Esophagus mucosa (tissue), 1 donor: ENCODE results near the gene OSTF1. TPM values are rescaled to one million over a fixed set of nuclear protein-coding genes. Genes with fewer than 3 reads are reported as not detected.
A peak's percentile ranks its signal among the peaks of the same experiment; 100 is the strongest.

Source experiments
- ATAC-seq: fragments of 200-7000 bp; cut with Tn5 transposase; one replicate; pipeline ENCODE4 v1.9.1; 2020
- total RNA-seq: library from RNA; stranded (reverse); gene quantifications from one replicate; pipeline ENCODE4 v1.2.4, GENCODE V29; 2023
- donor health status: DM: yes; HTN: yes; CAD: no.

OSTF1 gene
- total RNA-seq, 1 donor from 2014 or later, result 114 TPM

GRCh38 chr9:75167281-75167680 is 79.0 kb downstream of the OSTF1 start:
- ATAC-seq, result no peak

GRCh38 chr9:75168270-75169178 is 80.2 kb downstream of the OSTF1 start:
- ATAC-seq, result no peak

- ATAC-seq, result no peak
Measured at GRCh38 chr9:75169623-75170022, 81.3 kb downstream of the OSTF1 start.

- ATAC-seq, result no peak
Measured at GRCh38 chr9:75170898-75171360, 82.6 kb downstream of the OSTF1 start.

DNA sequence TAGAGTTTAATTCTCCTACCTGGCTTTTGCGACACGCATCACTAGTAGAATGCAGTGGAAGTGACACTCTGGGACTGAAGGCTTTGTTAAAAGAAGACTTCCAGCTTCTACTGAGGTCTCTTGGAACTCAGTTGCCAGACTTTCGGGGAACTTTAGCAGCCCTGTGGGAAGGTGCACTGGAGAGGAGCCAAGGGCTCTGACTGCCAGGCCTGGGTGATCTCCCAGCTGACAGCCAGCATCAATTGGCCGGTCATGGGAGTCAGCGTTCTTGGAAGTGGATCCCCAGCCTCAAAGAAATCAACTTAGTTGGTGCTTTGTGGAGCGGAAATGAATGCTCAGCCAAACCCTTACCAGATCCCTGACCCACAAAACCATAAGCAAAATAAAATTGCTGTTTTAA is 87.1 kb downstream of the OSTF1 start:
- ATAC-seq, result no peak

GRCh38 chr9:75176037-75176436 is 87.7 kb downstream of the OSTF1 start:
- ATAC-seq, result no peak

DNA sequence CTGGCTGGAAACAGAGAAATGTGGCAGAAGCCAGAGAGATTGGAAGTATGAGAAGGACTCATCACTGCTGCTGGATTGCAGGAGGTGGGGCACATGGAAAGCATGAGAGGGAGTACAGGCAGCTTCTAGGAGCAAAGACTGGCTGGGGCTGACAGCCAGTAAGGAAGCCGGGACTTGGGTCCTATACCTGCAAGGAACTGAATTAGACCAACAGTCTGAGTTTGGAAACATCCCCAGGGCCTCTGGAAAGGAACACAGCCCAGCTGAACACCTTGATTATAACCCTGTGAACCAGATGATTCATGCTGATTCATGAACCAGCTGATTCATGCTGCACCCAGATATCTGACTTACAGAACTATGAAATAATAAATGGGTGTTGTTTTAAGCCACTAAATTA is 93.4 kb downstream of the OSTF1 start:
- peak; percentile 97 for ATAC-seq

DNA sequence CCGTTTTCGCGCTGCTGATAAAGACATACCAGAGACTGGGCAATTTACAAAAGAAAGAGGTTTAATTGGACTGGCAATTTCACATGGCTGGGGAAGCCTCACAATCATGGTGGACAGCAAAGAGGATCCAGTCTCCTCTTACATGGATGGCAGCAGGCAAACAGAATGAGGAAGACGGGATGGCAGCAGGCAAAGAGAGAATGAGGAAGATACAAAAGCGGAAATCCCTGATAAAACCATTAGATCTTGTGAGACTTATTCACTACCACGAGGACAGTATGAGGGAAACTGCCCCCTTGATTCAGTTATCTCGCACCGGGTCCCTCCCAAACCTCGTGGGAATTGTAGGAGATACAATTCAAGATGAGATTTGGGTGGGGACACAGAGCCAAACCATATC is 95.0 kb downstream of the OSTF1 start:
- no peak for ATAC-seq

DNA sequence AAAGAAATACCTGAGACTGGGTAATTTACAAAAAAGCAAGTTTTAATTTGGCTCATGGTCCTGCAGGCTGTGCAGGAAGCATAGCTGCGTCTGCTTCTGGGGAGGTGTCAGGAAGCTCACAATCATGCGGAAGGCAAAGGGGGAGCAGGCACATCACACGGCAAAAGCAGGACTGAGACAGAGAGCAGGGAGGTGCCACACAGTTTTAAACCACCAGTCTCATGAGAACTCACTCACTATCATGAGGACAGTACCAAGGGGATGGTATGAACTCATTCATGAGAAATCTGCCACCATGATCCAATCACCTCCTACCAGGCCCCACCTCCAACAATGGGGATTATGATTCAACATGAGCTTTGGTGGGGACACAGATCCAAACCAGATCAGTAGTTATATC is 96.2 kb downstream of the OSTF1 start:
- ATAC-seq, result no peak

GRCh38 chr9:75185585-75186170 is 97.4 kb downstream of the OSTF1 start:
- no peak for ATAC-seq

DNA sequence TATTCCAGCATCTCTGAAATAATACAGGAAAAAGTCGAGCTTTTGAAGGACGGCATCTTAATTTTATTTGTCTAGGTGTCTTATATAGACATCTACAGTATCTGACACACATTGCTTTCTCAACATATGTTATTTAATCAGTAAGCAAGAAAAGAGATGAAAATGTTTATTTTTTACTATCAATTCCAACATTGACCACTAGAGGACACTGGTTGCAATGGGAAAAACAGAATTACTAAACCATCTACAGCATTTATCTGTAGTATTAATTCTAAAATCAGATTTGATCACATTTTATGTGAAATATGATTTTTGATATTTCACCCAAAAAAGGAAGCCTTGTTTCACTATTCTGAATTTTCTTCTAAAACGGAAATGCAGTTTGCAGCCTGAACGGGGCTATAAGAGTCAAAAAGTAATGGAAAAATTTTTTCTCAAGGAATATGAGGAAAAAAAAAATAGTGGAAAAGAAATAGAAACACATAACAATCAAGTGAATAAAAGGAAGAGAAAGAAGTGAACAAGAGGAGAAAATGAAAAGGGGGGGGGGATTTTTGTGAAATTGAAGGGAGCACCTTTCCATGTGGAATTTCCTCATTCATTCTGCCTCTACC is 98.6 kb downstream of the OSTF1 start:
- no peak for ATAC-seq

- ATAC-seq, result peak; percentile 52
Measured at GRCh38 chr9:75188756-75189155, 100.4 kb downstream of the OSTF1 start.

GRCh38 chr9:75190762-75191161 is 102.4 kb downstream of the OSTF1 start:
- ATAC-seq, result no peak

Other genes starting within 250 kb of the OSTF1 start
- 1.2 TPM for gene TRPM6, start 200.6 kb upstream of the OSTF1 start, total RNA-seq
- 3.7 TPM for gene C9orf40, start 135.6 kb upstream of the OSTF1 start, total RNA-seq
- gene CARNMT1, start 60.2 kb upstream of the OSTF1 start, total RNA-seq, result 17.5 TPM
- 42.4 TPM for gene NMRK1, start 359 bp upstream of the OSTF1 start, total RNA-seq